K562 (cell line): Measurements from ENCODE around the gene ZC3H10. TPM values are rescaled to one million over a fixed set of nuclear protein-coding genes. Genes with fewer than 3 reads are reported as not detected.

Source experiments
- BDP1 ChIP-seq: IDR thresholded peaks from 3 replicates; pipeline ENCODE4 v1.6.1; 2011; ENCODE audit not compliant: insufficient read length, insufficient read depth
- CBX2 ChIP-seq: fragments of 200-600 bp; sonication (generic); IDR thresholded peaks from one replicate; pipeline ENCODE4 v1.6.1; 2012; ENCODE audit warnings: mild to moderate bottlenecking, low read length, inconsistent platforms; ENCODE audit not compliant: insufficient read depth, poor library complexity, severe bottlenecking
- ELK3 ChIP-seq: fragments of 450-650 bp; formaldehyde crosslinking; IDR thresholded peaks from 2 replicates; pipeline ENCODE4 v1.4.0; 2020; ENCODE audit warnings: mild to moderate bottlenecking
- FOXK1 ChIP-seq: sonication (generic); formaldehyde crosslinking; IDR thresholded peaks from 2 replicates; pipeline ENCODE4 v1.8.0; 2022; ENCODE audit warnings: missing genetic modification reagents, mild to moderate bottlenecking, borderline replicate concordance
- HMBOX1 ChIP-seq: sonication (generic); IDR thresholded peaks from 2 replicates; pipeline ENCODE4 v1.6.1; 2016
- NONO ChIP-seq, 2 experiments: fragments of 200-400 bp in 1 of 2; fragments of 450-650 bp in 1 of 2; formaldehyde crosslinking in 1 of 2; IDR thresholded peaks; 2 replicates each; pipeline ENCODE4 v1.6.1; 2017; ENCODE audit warnings: low read depth in 2 of 2, mild to moderate bottlenecking in 2 of 2, moderate library complexity in 2 of 2, low read length in 1 of 2
- POLR2AphosphoS2 ChIP-seq: IDR thresholded peaks from 2 replicates; pipeline ENCODE4 v1.6.1; 2012; ENCODE audit warnings: low read length, improper control_type of control experiment
- POLR2H ChIP-seq: IDR thresholded peaks from 2 replicates; pipeline ENCODE4 v1.6.1; 2016; ENCODE audit warnings: missing genetic modification characterization, low read depth, mild to moderate bottlenecking, control low read depth, missing compliant biosample characterization, moderate library complexity
- POU5F1 ChIP-seq: fragments of 150-350 bp; IDR thresholded peaks from 2 replicates; pipeline ENCODE4 v1.6.1; 2014; ENCODE audit warnings: borderline replicate concordance, low read length, low read depth, mild to moderate bottlenecking; ENCODE audit not compliant: partially characterized antibody
- RREB1 ChIP-seq: fragments of 250-450 bp; sonication (Bioruptor Pico); IDR thresholded peaks from 2 replicates; pipeline ENCODE4 v1.4.0; 2020
- SMARCB1 ChIP-seq: IDR thresholded peaks from 2 replicates; pipeline ENCODE4 v1.6.1; 2011; ENCODE audit warnings: improper control_type of control experiment, low read depth; ENCODE audit not compliant: insufficient read length
- SMARCC2 ChIP-seq: fragments of 450-650 bp; IDR thresholded peaks from 2 replicates; pipeline ENCODE4 v1.6.1; 2017; ENCODE audit warnings: antibody characterized with exemption, moderate library complexity, mild to moderate bottlenecking, low read depth
- TAF9B ChIP-seq: fragments of 450-650 bp; IDR thresholded peaks from 2 replicates; pipeline ENCODE4 v1.6.1; 2018; ENCODE audit warnings: mild to moderate bottlenecking; ENCODE audit not compliant: partially characterized antibody
- TARDBP ChIP-seq: fragments of 450-650 bp; IDR thresholded peaks from 2 replicates; pipeline ENCODE4 v1.6.1; 2016
- U2AF2 ChIP-seq: fragments of 200-400 bp; formaldehyde crosslinking; optimal IDR thresholded peaks from 2 replicates; pipeline ENCODE3; 2017; ENCODE audit warnings: low read depth, mild to moderate bottlenecking, low read length
- ZHX1 ChIP-seq: fragments of 150-350 bp; conservative IDR thresholded peaks from 2 replicates; pipeline ENCODE4 v1.6.1; 2014; ENCODE audit warnings: low read length
- ZNF143 ChIP-seq: sonication (generic); formaldehyde crosslinking; IDR thresholded peaks from 2 replicates; pipeline ENCODE4 v1.9.0; 2022; ENCODE audit warnings: mild to moderate bottlenecking, missing genetic modification reagents
- polyA plus RNA-seq, 8 experiments: library from polyadenylated mRNA; depleted of rRNA in 4 of 8; stranded (reverse) in 5 of 8; unstranded in 3 of 8; fragments of >200 nt; fragmentation: Nextera tagmentation in 2 of 8; fragmentation: Illumina TruSeq in 1 of 8; extraction: Ambion mirVana in 2 of 8; extraction: Trizol in 1 of 8; gene quantifications; 2 replicates each; pipeline versions ENCODE4 v1.2.1 to v1.2.3, GENCODE V29; 2011 to 2014; ENCODE audit warnings: inconsistent platforms in 1 of 8, missing spikeins in 1 of 8
- total RNA-seq, 7 experiments: library from RNA; depleted of rRNA in 6 of 7; stranded (reverse); fragments of >200 nt in 6 of 7; fragmentation: Illumina TruSeq in 2 of 7; extraction: Trizol in 2 of 7; gene quantifications; 2 replicates each; pipeline versions ENCODE4 v1.2.1 to v1.2.3, GENCODE V29; 2011 to 2021; ENCODE audit warnings: low replicate concordance in 1 of 7

ZC3H10 gene
- total and polyA plus RNA-seq, 9 of the 15 experiments (the other 6 are each of a cell fraction or from before 2014, with no cell fraction given): 0.31 to 4.1 (median 1.6) TPM

GRCh38 chr12:56129206-56129941 lies 11.3 kb downstream of the ZC3H10 start (continued):
- TF ChIP-seq CBX2 (no peak), HMBOX1 (no peak), TARDBP (no peak), BDP1 (no peak), U2AF2 (no peak), POLR2AphosphoS2 (no peak; the same call in 1 of the 2 replicates), SMARCC2 (peak; percentile 35; the same call in 1 of the 2 replicates), TAF9B (peak; percentile 59), POLR2H (tag) (peak; percentile 55), RREB1 (CRISPR knock-in tag) (0 out of 2 replicates have a peak, but pooled peaks have one; percentile 25), ZHX1 (no peak), SMARCB1 (no peak), ZNF143 (CRISPR knock-in tag) (no peak), NONO (IDR thresholded peaks at IDR 0.05; ENCODE audit: low read depth in 2 of 2, low read length in 1 of 2) (no peak), FOXK1 (CRISPR knock-in tag) (no peak), ELK3 (no peak), POU5F1 (no peak)
